Ishikawa (cell line): ENCODE data around the gene ZNF211.

ENCODE experiments used
- CEBPB ChIP-seq: IDR thresholded peaks from 2 replicates; pipeline ENCODE4 v1.6.1; 2012
- CREB1 ChIP-seq: IDR thresholded peaks from 2 replicates; pipeline ENCODE4 v1.6.1; 2012; ENCODE audit warnings: low read depth
- EGR1 ChIP-seq: IDR thresholded peaks from 2 replicates; pipeline ENCODE4 v1.6.1; 2012
- EP300 ChIP-seq: IDR thresholded peaks from 2 replicates; pipeline ENCODE4 v1.6.1; 2012; ENCODE audit warnings: borderline replicate concordance
- FOXM1 ChIP-seq: IDR thresholded peaks from 2 replicates; pipeline ENCODE4 v1.6.1; 2012; ENCODE audit warnings: low read depth, borderline replicate concordance
- MAX ChIP-seq: IDR thresholded peaks from 2 replicates; pipeline ENCODE4 v1.6.1; 2012
- NFIC ChIP-seq: IDR thresholded peaks from 2 replicates; pipeline ENCODE4 v1.6.1; 2012
- RAD21 ChIP-seq: IDR thresholded peaks from 2 replicates; pipeline ENCODE4 v1.6.1; 2012; ENCODE audit warnings: low read depth
- REST ChIP-seq: IDR thresholded peaks from 2 replicates; pipeline ENCODE4 v1.6.1; 2012; ENCODE audit warnings: low read depth, mild to moderate bottlenecking
- TAF1 ChIP-seq: IDR thresholded peaks from 2 replicates; pipeline ENCODE4 v1.6.1; 2012; ENCODE audit warnings: low read depth, mild to moderate bottlenecking
- TCF12 ChIP-seq: IDR thresholded peaks from 2 replicates; pipeline ENCODE4 v1.6.1; 2012; ENCODE audit warnings: low read depth
- TEAD4 ChIP-seq: IDR thresholded peaks from 2 replicates; pipeline ENCODE4 v1.6.1; 2012
- USF1 ChIP-seq: IDR thresholded peaks from 2 replicates; pipeline ENCODE4 v1.6.1; 2012
- YY1 ChIP-seq: IDR thresholded peaks from 2 replicates; pipeline ENCODE4 v1.6.1; 2012; ENCODE audit warnings: low read depth
- ZBTB7A ChIP-seq: IDR thresholded peaks from 2 replicates; pipeline ENCODE4 v1.6.1; 2012; ENCODE audit warnings: low read depth

The ZNF211 gene

GRCh38 chr19:57655443-57655842, 22.5 kb downstream of the ZNF211 start:
- no peak for TF ChIP-seq ZBTB7A
- TF ChIP-seq EGR1, result no peak
- TF ChIP-seq NFIC, result no peak
- no peak for TF ChIP-seq CEBPB
- TF ChIP-seq TAF1, result no peak
- TF ChIP-seq CREB1, result no peak
- TF ChIP-seq YY1, result no peak
- TF ChIP-seq TEAD4, result no peak
- no peak for TF ChIP-seq USF1
- TF ChIP-seq EP300, result no peak
- TF ChIP-seq MAX, result no peak
- TF ChIP-seq REST, result no peak

- no peak for TF ChIP-seq EP300
- no peak for TF ChIP-seq ZBTB7A
- TF ChIP-seq TAF1, result no peak
- TF ChIP-seq CEBPB, result no peak
- no peak for TF ChIP-seq RAD21
- no peak for TF ChIP-seq MAX
- TF ChIP-seq TCF12, result no peak
- no peak for TF ChIP-seq CREB1
- no peak for TF ChIP-seq EGR1
- no peak for TF ChIP-seq REST
- TF ChIP-seq FOXM1, result no peak
- TF ChIP-seq TEAD4, result no peak
- TF ChIP-seq YY1, result no peak
- no peak for TF ChIP-seq NFIC
- TF ChIP-seq USF1, result no peak
Measured at GRCh38 chr19:57656346-57656745, 23.4 kb downstream of the ZNF211 start.

- TF ChIP-seq EGR1, result no peak
- peak; percentile 22; the same call in 1 of the 2 replicates for TF ChIP-seq NFIC
- TF ChIP-seq REST, result no peak
- no peak for TF ChIP-seq CREB1
- no peak; the same call in 1 of the 2 replicates for TF ChIP-seq ZBTB7A
- TF ChIP-seq USF1, result no peak
- no peak for TF ChIP-seq CEBPB
- TF ChIP-seq FOXM1, result no peak
Measured at GRCh38 chr19:57664269-57665127, 31.5 kb downstream of the ZNF211 start.

GRCh38 chr19:57665261-57665806, 32.4 kb downstream of the ZNF211 start:
- TF ChIP-seq FOXM1 (no peak), CEBPB (no peak), USF1 (no peak)
